IMR-90 (cell line): ENCODE results near the gene SSC4D.

Experiments used
- CEBPB ChIP-seq: IDR thresholded peaks from 2 replicates; pipeline ENCODE4 v1.6.1; 2012; ENCODE audit warnings: low read depth, low read length, improper control_type of control experiment
- FOS ChIP-seq: fragments of 150-350 bp; IDR thresholded peaks from 2 replicates; pipeline ENCODE4 v1.6.1; 2016; ENCODE audit warnings: low read depth, low read length
- MAZ ChIP-seq: IDR thresholded peaks from 2 replicates; pipeline ENCODE4 v1.6.1; 2012; ENCODE audit warnings: low read depth, mild to moderate bottlenecking, low read length, improper control_type of control experiment, moderate library complexity, borderline replicate concordance
- NFE2L2 ChIP-seq: fragments of 150-350 bp; IDR thresholded peaks from 2 replicates; pipeline ENCODE4 v1.6.1; 2016; ENCODE audit warnings: low read depth, mild to moderate bottlenecking, low read length
- POLR2A ChIP-seq: IDR thresholded peaks from 2 replicates; pipeline ENCODE4 v1.6.1; 2012; ENCODE audit warnings: mild to moderate bottlenecking, low read depth, low read length
- RAD21 ChIP-seq: IDR thresholded peaks from 2 replicates; pipeline ENCODE4 v1.6.1; 2012; ENCODE audit warnings: low read length, improper control_type of control experiment
- RFX5 ChIP-seq: IDR thresholded peaks from 2 replicates; pipeline ENCODE4 v1.8.0; 2012; ENCODE audit warnings: low read depth, mild to moderate bottlenecking, low read length, moderate library complexity
- SMC3 ChIP-seq: fragments of 150-350 bp; IDR thresholded peaks from 2 replicates; pipeline ENCODE4 v1.6.1; 2016; ENCODE audit warnings: low read depth, mild to moderate bottlenecking, antibody characterized with exemption, low read length, moderate library complexity
- TF ChIP-seq, protein P1 (sequence below): conservative IDR thresholded peaks from 2 replicates; pipeline ENCODE4 v1.5.1; 2012; ENCODE audit warnings: mild to moderate bottlenecking, low read depth, low read length, improper control_type of control experiment
- TF ChIP-seq, protein P2 (sequence below): fragments of 150-350 bp; IDR thresholded peaks from 2 replicates; pipeline ENCODE4 v1.6.1; 2016; ENCODE audit warnings: low read depth, mild to moderate bottlenecking, low read length, moderate library complexity, borderline replicate concordance

DNA sequence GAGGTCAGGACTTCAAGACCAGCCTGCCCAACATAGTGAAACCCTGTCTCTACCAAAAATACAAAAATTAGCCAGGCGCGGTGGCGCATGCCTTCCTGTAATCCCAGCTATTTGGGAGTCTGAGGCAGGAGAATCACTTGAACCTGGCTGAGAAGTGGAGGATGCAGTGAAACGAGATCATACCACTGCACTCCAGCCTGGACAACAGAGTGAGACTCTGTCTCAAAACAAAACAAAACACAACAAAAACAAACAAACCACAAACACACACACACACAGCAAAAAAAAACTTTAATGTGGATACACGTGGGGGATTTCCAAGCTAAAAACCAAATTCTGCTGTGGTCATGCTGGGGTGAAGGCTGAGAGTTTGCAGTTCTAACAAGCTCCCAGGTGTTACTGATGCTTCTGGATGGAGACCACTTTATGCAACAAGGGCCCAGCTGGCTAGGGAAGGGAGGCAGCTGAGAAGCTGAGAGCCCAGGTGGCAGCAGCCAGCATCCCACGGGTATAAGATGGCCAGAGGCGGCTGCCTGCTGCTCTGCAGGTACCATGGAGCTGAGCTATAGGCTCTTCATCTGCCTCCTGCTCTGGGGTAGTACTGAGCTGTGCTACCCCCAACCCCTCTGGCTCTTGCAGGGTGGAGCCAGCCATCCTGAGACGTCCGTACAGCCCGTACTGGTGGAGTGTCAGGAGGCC lies 15.1 kb upstream of the SSC4D start, which contains the start of gene ZP3:
- TF ChIP-seq, protein P1, sequence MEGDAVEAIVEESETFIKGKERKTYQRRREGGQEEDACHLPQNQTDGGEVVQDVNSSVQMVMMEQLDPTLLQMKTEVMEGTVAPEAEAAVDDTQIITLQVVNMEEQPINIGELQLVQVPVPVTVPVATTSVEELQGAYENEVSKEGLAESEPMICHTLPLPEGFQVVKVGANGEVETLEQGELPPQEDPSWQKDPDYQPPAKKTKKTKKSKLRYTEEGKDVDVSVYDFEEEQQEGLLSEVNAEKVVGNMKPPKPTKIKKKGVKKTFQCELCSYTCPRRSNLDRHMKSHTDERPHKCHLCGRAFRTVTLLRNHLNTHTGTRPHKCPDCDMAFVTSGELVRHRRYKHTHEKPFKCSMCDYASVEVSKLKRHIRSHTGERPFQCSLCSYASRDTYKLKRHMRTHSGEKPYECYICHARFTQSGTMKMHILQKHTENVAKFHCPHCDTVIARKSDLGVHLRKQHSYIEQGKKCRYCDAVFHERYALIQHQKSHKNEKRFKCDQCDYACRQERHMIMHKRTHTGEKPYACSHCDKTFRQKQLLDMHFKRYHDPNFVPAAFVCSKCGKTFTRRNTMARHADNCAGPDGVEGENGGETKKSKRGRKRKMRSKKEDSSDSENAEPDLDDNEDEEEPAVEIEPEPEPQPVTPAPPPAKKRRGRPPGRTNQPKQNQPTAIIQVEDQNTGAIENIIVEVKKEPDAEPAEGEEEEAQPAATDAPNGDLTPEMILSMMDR, result no peak
- no peak for TF ChIP-seq POLR2A
- no peak for TF ChIP-seq CEBPB
- TF ChIP-seq SMC3, result no peak
- TF ChIP-seq, protein P2, sequence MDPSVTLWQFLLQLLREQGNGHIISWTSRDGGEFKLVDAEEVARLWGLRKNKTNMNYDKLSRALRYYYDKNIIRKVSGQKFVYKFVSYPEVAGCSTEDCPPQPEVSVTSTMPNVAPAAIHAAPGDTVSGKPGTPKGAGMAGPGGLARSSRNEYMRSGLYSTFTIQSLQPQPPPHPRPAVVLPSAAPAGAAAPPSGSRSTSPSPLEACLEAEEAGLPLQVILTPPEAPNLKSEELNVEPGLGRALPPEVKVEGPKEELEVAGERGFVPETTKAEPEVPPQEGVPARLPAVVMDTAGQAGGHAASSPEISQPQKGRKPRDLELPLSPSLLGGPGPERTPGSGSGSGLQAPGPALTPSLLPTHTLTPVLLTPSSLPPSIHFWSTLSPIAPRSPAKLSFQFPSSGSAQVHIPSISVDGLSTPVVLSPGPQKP, result no peak
- no peak for TF ChIP-seq MAZ
- no peak for TF ChIP-seq RAD21
- no peak for TF ChIP-seq NFE2L2
- TF ChIP-seq FOS, result no peak
- no peak for TF ChIP-seq RFX5
